Myocyte (in vitro differentiated cells): ENCODE measurements around the gene RHOA. TPM values are rescaled to one million over a fixed set of nuclear protein-coding genes. Genes with fewer than 3 reads are reported as not detected.
"Not testable (repeated sequence)": the region's sequence is repeated elsewhere in the genome, so short reads cannot be mapped to it uniquely, and the experiment has no call there.

Experiments
- DNase-seq: peaks from one replicate; pipeline ENCODE4 v3.0.0-alpha.2; 2012; ENCODE audit warnings: low read depth
- total RNA-seq: library from RNA; depleted of rRNA; stranded (reverse); fragments of >200 nt; gene quantifications from 2 replicates; pipeline ENCODE4 v1.2.3, GENCODE V29; 2014

Gene RHOA
- total RNA-seq, 1 donor from 2014 or later, result 663 TPM

DNA sequence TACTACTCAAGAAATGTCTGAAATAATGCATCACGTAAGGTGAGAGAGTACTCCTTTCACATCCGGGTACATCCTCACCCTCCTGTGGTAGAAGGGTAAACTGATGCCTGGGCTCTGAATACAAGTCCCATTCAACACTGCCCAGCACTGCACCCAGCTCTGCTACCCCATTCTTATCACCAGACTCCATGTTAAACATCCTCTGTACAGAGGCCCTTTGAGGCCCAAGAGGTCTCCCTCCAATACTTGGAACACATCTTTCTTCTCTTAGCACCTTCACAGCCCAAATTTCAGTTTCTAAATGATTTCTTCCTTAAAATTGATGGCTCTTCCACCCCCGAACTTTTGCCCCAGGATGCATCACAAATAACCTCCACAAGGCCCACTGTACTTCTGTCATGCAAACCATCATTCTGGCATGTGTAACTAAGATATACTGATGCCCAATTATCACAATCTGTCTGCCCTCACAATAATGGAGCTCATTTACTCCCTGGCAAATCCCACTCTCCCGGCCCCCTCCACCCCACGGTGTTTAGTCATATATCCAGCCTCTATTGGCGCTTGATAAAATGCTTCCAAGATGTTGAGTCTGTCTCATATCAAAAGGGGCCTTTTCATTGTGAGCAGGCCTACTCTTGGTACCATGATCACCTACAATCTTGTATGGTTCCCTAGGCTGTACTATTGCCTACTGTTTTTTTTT lies 41.0 kb downstream of the RHOA start:
- no peak for DNase-seq

DNA sequence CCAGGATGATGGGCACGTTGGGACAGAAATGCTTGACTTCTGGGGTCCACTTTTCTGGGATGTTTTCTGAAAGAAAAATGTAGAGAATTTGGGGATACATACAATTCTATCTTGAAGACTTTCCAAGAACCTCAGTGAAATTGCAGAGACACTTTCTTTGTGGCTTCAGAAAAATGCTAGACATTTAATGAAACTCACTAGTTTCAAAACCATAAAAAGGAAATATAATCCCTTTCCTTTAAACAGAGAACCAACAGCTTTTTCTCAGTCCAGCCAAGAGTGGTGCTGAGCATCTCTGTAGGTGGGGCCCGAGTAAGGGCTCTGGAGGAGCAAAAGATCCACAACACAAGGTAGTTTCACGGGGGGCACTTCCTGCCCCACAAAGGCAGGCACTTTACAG lies 49.2 kb downstream of the RHOA start:
- DNase-seq, result peak; percentile 47

DNA sequence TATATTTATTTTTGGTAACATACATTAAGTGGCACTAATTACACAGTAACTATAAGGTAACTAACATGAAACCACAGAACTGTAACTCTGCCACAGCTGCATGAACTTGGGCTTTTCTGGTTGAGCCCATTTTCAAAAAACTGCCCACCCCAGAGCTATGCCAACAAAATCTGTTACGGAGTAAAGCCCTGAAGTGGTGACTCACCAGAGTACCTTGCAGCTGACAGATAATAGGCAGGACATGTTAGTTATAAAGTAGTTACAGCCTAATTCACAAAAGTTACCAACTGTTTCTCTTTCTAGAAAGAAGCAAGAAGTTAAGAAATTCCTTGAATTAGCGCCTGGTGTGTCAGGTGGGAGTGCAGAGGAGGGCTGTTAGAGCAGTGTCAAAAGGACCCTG lies 52.2 kb downstream of the RHOA start:
- DNase-seq, result peak; percentile 46

DNA sequence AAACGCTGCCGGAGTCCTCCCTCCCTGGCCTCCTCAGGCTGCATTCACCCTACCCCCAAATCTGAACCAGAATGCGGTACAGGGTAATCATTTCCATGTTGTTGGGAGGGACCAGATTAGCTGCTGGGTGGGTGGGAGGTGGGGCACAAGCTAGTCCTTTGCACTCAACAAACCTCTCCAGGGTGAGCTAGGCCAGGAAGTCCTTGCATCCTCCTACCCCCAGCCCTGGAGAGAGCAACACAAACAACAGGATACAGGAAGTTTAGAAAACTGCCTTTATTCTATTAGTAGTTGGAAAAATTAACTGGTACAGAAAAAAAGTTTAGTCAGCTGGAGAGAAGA lies 52.9 kb downstream of the RHOA start:
- no peak for DNase-seq

DNA sequence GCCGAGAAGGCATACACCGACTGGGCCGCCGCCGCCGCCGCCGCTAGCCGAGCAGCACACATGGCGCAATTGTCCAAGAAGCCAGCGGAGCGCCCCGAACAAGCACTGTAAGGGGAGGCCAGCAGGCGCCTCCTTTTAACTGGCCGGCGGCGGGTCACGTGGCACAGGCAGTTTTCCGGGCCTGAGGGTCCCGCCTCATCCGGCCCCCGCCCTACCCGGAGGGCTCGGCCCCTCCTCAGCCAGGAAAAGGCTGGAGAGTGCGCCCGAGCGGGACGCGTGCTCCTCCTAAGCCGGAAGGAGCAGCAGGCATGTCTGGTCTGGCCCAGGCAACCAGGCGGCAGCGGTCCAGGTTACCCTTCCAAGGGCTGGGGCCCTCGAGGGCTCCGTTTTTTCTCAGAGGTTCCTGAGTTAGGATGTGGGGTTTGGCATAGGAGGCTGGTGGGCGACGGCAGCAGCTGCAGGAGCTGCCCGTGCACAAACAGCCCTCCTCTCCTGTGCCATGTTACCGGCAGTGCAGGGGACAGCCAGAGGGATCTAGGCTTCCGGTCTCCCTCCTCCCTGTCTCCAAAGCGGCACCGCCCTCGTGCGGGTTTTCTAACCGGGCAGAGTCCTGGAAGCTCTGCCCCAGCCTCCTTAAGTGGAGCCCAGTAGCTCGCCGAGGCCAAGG lies 53.4 kb downstream of the RHOA start, which contains the start of gene GPX1:
Gene GPX1, minus strand, starts transcription at position 137 of the 667 bp plus-strand sequence. Its CDS starts 75 bp downstream, at position 62.
- DNase-seq, result peak; percentile 96

DNA sequence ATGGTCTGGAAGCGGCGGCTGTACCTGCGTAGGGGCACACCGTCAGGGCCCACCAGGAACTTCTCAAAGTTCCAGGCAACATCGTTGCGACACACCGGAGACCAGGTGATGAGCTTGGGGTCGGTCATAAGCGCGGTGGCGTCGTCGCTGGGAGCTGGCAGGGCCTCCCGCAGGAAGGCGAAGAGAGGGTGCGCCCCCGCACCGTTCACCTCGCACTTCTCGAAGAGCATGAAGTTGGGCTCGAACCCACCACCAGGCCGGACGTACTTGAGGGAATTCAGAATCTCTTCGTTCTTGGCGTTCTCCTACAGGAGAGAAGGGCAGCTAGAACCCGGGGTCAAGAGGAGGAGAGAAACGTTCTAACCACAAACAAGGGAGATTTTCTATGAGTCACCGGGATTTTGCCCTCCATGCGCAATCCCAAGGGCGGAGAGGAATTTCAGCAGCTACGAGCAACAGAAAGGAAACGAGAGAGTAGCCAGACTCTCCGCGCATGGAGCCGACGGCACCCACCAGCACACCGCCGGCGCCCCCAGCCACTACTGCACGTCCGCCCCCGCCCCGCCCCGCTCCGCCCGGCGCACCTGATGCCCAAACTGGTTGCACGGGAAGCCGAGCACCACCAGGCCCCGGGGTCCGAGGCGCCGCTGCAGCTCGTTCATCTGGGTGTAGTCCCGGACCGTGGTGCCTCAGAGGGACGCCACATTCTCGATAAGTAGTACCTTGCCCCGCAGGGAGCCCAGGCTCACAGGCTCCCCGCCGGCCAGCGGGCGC lies 54.1 kb downstream of the RHOA start:
- peak; percentile 80 for DNase-seq

DNA sequence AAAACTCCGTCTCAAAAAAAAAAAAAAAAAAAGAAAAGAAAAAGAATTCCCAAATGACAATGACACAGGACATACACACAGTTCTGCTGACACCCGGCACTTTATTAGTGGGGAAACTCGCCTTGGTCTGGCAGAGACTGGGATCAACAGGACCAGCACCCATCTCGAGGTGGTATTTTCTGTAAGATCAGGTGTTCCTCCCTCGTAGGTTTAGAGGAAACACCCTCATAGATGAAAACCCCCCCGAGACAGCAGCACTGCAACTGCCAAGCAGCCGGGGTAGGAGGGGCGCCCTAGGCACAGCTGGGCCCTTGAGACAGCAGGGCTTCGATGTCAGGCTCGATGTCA lies 54.7 kb downstream of the RHOA start:
- DNase-seq, result not testable (repeated sequence)

DNA sequence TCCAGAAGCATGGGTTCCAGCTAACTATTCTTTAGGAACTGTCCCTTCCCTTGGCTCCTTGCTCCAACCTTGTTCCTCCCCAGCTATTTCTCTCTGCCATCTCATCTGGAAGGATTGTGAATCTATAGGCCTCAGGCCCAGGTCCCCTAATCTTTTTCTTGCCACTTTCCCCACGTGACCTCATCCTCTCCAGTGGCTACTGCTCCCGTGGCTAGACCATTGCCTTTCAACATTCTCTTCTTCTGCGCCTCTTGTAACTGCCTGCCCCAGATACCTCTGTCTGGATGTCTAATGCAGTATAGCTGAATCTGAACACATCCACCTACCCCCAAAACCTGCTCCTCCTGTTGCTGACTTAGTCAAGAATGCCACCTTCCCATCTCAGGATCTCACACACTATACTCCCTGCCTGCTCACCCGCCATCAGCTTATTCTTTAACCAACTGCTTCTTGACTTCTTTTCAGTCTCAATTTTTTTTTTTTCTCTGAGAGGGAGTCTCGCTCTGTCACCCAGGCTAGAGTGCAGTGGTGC lies 58.8 kb downstream of the RHOA start:
- no peak for DNase-seq

DNA sequence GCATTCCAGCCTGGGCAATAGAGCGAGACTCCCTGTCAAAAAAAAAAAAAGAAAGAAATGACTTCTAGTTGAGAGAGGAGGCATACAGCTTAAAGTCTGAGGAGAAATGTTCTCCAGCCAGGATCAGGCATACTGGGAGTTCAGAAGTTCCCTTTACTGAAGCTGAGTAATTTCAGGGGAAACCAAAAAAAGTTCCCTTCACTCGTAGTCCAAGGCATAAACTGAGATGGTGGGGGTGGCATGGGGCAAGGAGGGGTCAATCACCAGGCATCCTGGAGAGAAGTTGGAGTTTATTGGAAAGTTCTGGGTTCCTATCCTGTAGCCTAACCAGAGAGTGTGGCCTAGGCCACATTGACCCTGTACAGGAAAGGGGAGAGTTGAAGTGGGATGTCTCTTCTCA lies 59.5 kb downstream of the RHOA start:
- DNase-seq, result no peak

DNA sequence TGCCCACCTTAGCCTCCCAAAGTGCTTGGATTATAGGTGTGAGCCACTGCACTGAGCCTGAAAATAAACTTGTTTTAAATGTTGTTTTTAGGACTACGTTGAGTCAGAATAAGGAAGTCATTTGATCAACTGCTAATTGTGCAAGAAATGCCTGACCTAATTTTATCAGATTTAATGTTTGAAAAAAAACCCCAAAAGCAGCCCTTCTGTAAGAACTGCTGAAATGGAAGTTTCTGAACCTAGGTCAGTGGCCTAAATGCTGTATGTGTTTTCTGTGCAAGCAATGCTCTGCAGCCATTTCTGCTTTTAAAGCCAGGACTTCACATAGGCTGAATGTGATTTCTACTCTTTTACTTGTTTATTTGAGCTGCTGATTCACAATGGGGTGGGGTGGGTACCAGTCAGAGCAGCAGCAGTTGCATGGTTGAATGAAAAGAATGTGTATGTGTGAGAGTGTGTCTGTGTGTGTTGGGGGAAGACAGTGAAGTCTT lies 60.2 kb downstream of the RHOA start:
- peak; percentile 52 for DNase-seq

DNA sequence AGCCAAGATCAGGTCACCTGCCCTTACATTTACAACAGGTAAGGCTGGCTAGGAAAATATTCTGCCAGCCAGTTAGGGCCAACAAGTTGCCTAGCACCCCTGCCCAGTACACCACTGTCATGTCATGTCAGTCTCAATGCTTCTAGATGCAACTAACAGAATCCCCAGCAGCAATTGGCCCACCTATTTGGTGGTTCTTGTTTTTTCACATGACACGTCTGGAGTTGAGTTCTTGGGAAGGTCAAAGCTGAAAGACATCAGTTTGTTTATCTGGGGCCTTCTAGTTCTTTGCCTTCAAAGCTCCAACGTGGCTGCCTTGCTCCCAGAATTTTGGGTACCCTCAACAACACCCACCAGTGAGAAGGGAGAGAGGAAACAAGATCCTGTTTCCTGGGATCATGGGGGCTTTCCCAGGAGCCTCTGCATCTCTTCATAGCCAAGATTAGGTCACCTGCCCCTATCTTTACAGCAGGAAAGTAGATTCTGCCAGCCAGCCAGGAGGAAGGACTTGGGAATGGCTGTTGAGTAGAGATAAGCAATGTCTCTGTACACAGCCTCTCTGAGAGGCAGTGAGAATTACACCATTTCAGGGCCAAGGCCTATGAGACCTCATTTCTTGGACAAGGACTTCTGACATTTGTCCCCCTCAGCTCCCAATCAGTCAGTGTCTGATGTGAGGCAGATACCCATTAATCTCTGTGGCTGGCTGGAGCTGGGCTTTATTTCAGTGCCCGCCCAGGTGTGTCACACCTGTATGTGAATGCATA lies 62.2 kb downstream of the RHOA start:
- no peak for DNase-seq

DNA sequence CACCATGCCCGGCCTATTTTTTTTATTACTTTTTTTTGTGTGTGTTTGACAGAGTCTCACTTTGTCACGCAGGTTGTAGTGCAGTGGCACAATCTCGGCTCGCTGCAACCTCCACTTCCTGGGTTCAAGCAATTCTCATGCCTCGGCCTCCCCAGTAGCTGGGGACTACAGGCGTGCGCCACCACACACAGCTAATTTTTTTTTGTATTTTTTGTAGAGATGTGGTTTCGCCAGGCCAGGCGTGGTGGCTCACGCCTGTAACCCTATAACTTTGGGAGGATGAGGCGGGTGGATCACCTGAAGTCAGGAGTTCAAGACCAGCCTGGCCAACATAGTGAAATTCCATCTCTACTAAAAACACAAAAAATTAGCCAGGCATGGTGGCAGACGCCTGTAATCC lies 63.4 kb downstream of the RHOA start:
- DNase-seq, result not testable (repeated sequence)

DNA sequence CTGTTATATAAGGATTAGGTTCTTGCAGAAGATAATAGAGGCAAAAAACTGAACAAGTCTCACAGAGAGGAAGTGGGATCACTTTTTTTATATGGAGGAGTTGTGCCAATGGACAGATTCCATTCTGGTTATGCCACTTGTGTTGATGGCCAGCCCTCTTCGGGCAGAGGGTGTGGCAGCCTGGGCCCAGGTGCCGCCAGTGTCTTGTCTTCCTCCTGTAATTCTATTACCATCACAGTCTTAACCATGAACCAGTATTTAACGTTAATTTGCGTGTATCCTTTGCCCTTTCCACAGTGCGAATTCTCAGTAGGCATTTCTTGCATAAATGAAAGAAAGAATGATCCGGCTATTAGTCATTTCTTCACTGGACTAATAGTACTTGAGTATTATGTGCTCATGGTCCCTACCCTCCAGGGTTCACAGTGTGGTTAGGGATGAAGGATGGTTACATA lies 65.0 kb downstream of the RHOA start:
- peak; percentile 46 for DNase-seq

DNA sequence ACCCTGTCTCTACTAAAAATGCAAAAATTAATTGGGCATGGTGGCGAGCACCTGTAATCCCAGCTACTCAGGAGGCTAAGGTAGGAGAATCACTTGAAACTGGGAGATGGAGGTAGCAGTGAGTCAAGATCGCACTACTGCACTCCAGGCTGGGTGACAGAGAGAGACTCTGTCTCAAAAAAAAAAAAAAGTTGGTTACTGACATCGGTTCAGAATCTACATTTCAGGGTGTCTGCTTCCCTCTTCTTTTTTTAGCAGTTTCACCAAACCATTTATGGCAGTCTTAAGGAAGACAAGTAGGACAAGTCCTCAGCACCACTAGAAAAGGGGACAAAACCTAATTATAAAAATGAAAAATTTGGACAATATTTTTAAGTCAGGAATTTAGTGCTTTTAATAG lies 68.6 kb downstream of the RHOA start:
- no peak for DNase-seq

DNA sequence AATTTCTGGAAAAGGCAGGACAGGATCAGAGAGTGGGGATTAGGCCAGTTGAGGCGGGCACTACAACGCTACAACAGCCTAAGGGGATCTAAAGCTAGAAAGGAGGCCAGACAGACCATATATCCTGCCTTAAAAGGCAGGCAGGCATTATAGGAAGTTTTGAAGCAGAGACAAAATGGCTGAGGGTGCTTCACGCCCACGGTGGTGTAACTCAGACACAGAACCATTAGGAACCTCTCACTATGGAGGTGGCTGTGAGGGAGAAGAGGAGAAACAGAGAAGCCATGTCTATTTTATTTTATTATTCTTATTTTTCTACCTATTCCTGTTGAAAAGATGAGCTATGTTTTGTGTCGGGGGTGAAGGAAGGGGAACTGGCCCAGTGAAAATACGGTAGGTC lies 69.8 kb downstream of the RHOA start:
- no peak for DNase-seq

DNA sequence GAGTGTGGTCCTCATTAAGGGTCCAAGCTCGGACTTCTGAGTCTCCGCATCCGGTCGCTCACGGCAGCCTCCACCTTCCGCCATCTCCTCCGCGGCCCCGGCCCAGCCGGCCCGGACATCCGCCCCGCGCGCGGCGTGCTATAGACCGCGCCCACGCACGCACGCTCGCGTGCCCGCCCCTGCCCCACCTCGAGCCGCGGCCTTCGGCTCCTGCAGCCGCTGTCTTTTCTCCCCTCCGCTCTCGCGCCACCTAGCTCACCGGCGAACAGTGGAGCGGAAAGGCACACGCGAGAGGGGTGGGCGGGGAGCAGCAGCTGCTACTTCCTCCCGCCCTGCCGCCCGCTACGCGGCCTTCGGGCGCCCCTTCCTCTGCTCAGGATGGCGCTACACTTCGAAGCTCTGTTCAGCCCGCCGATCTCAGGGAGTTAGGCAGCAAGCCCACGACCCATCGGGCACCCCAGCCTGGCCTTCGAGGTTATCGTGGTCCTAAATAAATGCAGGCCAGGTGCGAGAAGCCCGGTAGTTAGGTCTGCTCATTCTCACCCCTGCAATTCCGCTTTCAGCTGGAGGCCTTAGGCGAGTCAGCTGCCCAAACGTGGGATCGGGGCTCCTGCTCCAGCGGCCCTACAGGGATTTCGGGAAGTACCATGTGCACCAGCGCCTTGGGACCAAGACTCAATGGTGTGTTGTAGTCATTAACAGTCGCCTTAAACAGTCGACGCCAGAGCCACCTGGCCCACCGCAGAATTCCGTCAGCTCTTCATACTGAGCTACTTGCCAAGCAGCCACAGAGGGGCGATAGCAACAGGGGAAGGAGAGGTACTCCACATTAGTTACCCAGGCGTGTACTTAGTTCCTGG lies 71.6 kb downstream of the RHOA start, which contains the start of gene USP4:
Gene USP4, minus strand, starts transcription at position 113 of the 860 bp plus-strand sequence. Its CDS starts 29 bp downstream, at position 84.
- peak; percentile 91 for DNase-seq

DNA sequence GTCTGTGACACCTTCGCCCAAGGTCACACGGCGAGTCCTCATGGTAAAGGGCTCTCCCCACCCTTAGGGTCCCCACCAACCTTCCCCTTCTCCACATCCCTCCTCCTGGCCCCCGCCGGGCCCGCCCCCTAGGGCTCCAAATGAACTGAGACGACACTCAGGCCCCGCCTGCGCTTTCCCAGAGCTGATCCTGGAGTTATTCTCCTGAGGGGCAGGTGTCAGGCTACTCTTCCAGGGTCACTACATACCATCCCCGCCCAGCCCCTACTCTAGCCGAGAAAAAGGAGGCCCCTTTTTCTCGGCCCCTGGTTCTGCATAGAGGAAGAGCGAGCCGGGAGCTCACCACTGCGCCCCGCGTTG lies 72.2 kb downstream of the RHOA start:
- DNase-seq, result no peak

DNA sequence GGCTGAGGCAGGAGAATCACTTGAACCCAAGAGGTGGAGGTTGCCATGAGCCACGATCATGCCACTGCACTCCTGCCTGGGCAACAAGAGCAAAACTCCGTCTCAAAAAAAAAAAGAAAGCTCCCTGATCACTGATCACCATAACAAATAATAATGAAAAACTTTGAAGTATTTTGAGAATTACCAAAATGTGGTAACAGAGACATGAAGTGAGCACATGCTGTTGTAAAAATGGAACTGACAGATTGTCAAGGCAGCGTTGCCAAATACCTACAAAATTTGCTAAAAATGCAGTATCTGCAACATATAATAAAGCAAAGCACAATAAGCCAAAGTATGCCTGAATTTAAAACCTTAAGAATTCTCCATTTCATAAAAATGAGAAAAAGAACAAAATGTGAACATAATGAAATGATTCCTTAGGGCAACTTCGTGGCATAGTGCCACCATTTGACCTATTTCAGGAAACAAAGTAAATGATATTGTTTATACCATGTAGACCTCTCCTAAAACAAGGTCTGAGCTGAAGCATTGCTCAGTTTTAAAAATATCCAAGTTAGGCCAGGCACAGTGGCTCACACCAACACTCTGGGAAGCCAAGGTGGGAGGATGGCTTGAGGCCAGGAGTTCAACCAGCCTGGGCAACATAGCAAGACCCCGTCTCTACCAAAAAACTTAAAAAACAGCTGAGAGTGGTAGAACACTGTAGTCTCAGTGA lies 77.7 kb downstream of the RHOA start:
- DNase-seq, result no peak

DNA sequence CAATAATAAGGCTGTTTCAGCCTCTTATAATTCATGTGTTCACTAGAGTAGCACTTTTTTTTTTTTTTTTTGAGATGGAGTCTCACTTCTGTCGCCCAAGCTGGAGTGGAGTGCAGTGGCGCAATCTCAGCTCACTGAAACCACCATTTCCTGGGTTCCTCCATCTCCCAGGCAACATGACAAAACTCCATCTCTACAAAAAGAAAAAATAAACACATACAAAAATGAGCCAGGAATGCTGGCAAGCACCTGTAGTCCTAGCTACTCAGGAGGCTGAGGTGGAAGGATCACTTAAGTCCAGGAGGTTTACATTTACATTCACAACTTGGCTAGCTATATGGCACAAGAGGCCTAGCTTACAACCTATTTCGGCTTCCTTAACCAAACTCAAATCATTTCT lies 78.7 kb downstream of the RHOA start:
- DNase-seq, result no peak
